Ascending aorta (tissue), 2 donors: ENCODE data around the gene RICTOR. TPM values are rescaled to one million over a fixed set of nuclear protein-coding genes. Genes with fewer than 3 reads are reported as not detected.

Experiments
- DNase-seq, 2 donors: peaks; one replicate each; pipeline ENCODE4 v3.0.0-alpha.2; 2019; ENCODE audit warnings: low spot score in 2 of 2
- H3K27ac ChIP-seq, 2 donors: fragments of 200-600 bp; sonication (generic); one replicate each; pipeline ENCODE4 v1.5.1; 2016 to 2017; ENCODE audit warnings: mild to moderate bottlenecking in 1 of 2
- H3K27me3 ChIP-seq: fragments of 200-600 bp; sonication (generic); one replicate; pipeline ENCODE4 v1.5.1; 2017
- H3K36me3 ChIP-seq, 2 donors: fragments of 200-600 bp; sonication (generic); one replicate each; pipeline ENCODE4 v1.5.1; 2016
- H3K4me1 ChIP-seq, 2 donors: fragments of 200-600 bp; sonication (generic); one replicate each; pipeline ENCODE4 v1.5.1; 2016 to 2017; ENCODE audit warnings: mild to moderate bottlenecking in 1 of 2
- H3K4me3 ChIP-seq, 2 donors: fragments of 200-600 bp; sonication (generic); one replicate each; pipeline ENCODE4 v1.5.1; 2016 to 2017; ENCODE audit warnings: mild to moderate bottlenecking in 1 of 2
- H3K9me3 ChIP-seq, 2 donors: fragments of 200-600 bp; sonication (generic); one replicate each; pipeline ENCODE4 v1.5.1; 2016
- CTCF ChIP-seq, 3 experiments: fragments of 200-600 bp in 2 of 3; fragments of 450-650 bp in 1 of 3; sonication (generic) in 2 of 3; IDR thresholded peaks; one replicate each; pipeline ENCODE4 v1.5.1; 2016 to 2019; ENCODE audit warnings: antibody characterized with exemption in 3 of 3, mild to moderate bottlenecking in 1 of 3, moderate library complexity in 1 of 3
- intact Hi-C: fragments of 100-400 bp; cut with DNase I; formaldehyde crosslinking; loops from one replicate; pipeline ENCODE4 v1.15.1; 2023
- total RNA-seq: library from RNA; depleted of rRNA; stranded (reverse); fragments of >200 nt; gene quantifications from one replicate; pipeline ENCODE4 v1.1.0, GENCODE V29; 2016

The RICTOR gene
- total RNA-seq, 1 donor from 2014 or later = 12.1 TPM

- no peaks in the 10 kb centered on the region for H3K27me3 ChIP-seq
- no peak overlapping the region for H3K4me3 ChIP-seq
- peaks cover 2 to 30% of the 10 kb centered on the region in 2 donors for H3K36me3 ChIP-seq
- H3K9me3 ChIP-seq = peaks cover 10 to 20% of the 10 kb centered on the region in 2 donors
- DNase-seq = no peak
- intact Hi-C loops = no loop called here
- H3K4me1 ChIP-seq = no peaks in the 10 kb centered on the region
- H3K27ac ChIP-seq = no peak overlapping the region
- TF ChIP-seq CTCF (IDR thresholded peaks at IDR 0.05) = no peak
Observed at GRCh38 chr5:38892363-38892762, 181.8 kb downstream of the RICTOR start.

- peaks cover 9 to 20% of the 10 kb centered on the region in 2 donors for H3K9me3 ChIP-seq
- H3K4me3 ChIP-seq = no peak overlapping the region
- H3K27ac ChIP-seq = no peak overlapping the region
- no peak for TF ChIP-seq CTCF (IDR thresholded peaks at IDR 0.05)
- H3K27me3 ChIP-seq = no peaks in the 10 kb centered on the region
- no peak for DNase-seq
- H3K4me1 ChIP-seq = no peaks in the 10 kb centered on the region
- H3K36me3 ChIP-seq = peaks cover 2 to 36% of the 10 kb centered on the region in 2 donors
- intact Hi-C loops = no loop called here
Observed at GRCh38 chr5:38891563-38891962, 182.6 kb downstream of the RICTOR start.

- TF ChIP-seq CTCF (IDR thresholded peaks at IDR 0.05) = no peak
- no peaks in the 10 kb centered on the region for H3K4me1 ChIP-seq
- no peak for DNase-seq
- H3K27ac ChIP-seq = no peak overlapping the region
- intact Hi-C loops = no loop called here
- peaks cover 0 to 10% of the 10 kb centered on the region in 2 donors for H3K9me3 ChIP-seq
- no peaks in the 10 kb centered on the region for H3K27me3 ChIP-seq
- no peak overlapping the region for H3K4me3 ChIP-seq
- peaks cover 22 to 54% of the 10 kb centered on the region in 2 donors for H3K36me3 ChIP-seq
Observed at GRCh38 chr5:38889424-38889823, 184.8 kb downstream of the RICTOR start.

- H3K27me3 ChIP-seq = no peaks in the 10 kb centered on the region
- TF ChIP-seq CTCF (IDR thresholded peaks at IDR 0.05) = no peak
- no peak for DNase-seq
- H3K27ac ChIP-seq = no peak overlapping the region
- peaks cover 30 to 68% of the 10 kb centered on the region in 2 donors for H3K36me3 ChIP-seq
- H3K9me3 ChIP-seq = no peaks in the 10 kb centered on the region
- intact Hi-C loops = no loop called here
- H3K4me1 ChIP-seq = no peaks in the 10 kb centered on the region
- H3K4me3 ChIP-seq = no peak overlapping the region
Observed at GRCh38 chr5:38888041-38888440, 186.2 kb downstream of the RICTOR start.

Other genes with a start within 250 kb of the RICTOR start
- 52.4 TPM for gene OSMR, start 228.4 kb downstream of the RICTOR start, total RNA-seq
- gene FYB1, start 145.2 kb upstream of the RICTOR start, total RNA-seq = 74.1 TPM